NCI-H524 (cell line): Measurements from ENCODE around the gene CEPT1.
"Not testable (repeated sequence)": the region's sequence is repeated elsewhere in the genome, so short reads cannot be mapped to it uniquely, and the experiment has no call there.

Source experiments
- DNase-seq, 2 experiments: peaks; one replicate each; lab custom pipeline; 2025; lab: John Stamatoyannopoulos, UW

CEPT1 gene

DNA sequence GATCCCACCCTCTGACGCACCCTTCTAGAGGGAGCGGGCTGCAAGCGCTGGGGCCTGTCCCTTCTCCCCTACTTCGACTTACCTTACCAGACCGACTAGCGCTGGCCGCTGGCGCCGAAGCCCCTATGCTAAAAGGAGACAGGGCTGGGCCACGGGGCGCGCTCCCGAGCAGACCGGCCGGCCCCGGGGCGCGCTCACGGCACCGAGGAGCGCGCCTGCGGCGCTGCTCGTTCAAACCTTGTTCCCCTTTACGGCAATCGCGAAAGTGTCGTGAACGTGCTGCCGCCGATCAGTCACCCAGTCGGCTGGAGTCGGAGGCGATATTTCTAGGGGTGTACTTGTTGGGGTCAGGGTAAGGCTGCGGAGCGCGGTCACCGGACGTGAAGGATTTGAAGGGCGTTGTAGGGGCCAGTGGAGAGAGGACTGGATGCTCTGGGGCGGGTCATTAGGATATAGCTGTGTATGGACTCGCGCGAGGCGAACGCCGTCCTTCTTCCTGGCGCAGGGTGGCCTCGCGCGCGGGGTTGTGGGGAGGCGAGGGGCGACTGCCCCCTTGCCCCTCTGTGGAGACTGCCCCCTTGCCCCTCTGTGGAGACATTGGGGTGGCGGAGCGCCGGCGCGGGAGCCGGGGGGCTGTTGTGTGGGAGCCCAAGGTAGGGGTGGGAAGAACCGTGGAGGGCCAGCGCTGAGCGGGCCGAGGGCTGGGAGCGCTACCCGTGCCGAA lies at the start of gene CEPT1, which contains the start of gene DRAM2:
TSS of gene CEPT1 (plus strand) at position 268 of the 724 bp plus-strand sequence. CDS start 7,492 bp downstream, outside the sequence.
TSS of gene DRAM2 (minus strand) at position 138 of the 724 bp plus-strand sequence. CDS start 8,539 bp downstream, outside the sequence.
- DNase-seq, result peak; percentile 84 to 92

DNA sequence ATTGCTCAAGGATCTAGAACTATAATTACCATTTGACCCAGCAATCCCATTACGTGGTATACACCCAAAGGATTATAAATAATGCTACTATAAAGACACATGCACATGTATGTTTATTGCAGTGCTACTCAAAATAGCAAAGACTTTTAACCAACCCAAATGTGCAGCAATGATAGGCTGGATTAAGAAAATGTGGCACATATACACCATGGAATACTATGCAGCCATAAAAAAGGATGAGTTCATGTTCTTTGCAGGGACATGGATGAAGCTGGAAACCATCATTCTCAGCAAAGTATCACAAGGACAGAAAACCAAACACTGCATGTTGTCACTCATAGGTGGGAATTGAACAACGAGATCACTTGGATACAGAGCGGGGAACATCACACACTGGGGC lies 44.6 kb upstream of the CEPT1 start:
- DNase-seq, result not testable (repeated sequence)

DNA sequence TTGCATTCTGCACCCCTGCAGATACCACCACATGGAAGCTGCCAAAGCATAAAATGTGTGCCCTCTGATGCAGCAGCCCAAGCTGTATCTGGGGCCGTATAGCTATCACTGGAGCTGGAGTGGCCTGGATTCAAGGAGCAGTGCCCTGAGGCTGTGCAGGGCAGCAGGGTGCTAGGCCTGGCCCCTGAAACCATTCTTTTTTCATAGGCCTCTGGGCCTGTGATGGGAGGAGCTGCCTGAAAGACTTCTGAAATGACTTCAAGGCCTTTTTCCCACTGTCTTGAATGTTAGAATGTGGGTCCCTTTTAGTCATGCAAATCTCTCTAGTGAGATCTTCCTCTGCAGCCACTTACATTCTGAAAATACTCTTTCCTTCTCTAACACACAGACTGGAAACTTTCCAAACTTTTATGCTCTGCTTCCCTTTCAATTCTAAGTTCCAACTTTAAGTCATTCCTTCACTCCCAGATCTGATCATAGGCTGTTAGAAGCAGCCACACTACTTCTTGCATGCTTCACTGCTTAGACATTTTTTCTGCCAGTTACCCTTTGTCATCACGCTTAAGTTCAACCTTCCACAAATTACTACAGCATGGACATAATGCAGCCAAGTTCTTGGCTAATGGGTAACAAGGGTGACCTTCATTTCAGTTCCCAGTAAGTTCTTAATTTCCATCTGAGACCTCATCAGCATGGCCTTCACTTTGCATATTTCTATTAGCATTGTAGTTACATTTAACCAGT lies 42.5 kb upstream of the CEPT1 start:
- no peak for DNase-seq

DNA sequence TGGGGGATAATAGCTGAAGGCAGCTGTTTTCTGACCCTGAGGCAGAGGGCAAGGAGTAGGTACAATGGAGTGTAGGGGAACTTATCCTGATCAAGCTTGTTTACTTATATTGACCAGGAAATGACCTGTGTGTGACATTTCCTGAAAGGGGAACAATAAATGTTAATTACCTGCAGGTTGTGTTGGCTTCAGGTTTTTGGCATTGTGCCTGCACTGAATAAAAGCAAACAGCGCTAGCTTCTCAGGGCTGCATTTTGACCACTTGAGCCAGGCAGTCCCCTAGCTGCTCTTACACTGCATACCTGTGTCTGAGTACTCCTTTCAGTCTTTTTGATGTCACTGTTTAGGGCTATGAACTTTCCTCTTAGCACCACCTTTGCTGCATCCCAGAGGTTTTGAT lies 40.7 kb upstream of the CEPT1 start:
- DNase-seq, result no peak

DNA sequence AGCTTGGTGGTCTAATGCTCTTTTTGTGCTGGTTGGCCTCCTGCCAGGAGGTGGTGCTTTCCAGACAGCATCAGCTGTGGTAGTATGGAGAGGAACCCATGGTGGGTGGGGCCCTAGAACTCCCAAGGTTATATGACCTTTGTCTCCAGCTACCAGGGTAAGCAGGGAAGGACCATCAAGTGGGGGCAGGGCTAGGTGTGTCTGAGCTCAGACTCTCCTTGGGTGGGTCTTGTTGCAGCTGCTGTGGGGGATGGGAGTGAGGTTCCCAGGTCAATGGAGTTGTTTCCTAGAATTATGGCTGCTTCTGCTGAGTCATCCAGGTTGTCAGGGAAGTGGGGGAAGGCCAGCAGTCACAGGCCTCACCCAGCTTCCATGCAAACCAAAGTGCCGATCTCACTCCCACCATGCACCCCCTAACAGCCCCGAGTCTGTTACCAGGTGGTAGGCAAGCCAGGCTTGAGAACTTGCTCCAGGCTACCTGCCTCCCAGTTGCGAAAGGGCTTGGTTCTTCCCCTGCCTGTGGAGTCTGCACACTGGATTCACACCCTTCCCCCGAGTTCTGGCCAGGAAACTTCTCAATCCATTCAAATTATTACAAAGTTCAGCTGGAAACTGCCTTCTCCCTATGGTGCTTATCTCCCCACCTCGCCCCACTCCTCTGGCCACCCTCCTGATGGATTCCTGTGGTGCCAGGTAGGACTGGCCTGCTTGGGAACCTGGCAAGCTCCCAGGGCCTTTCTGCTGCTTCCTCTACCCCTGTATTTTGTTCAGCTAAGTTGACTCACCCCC lies 38.0 kb upstream of the CEPT1 start:
- DNase-seq, result no peak

DNA sequence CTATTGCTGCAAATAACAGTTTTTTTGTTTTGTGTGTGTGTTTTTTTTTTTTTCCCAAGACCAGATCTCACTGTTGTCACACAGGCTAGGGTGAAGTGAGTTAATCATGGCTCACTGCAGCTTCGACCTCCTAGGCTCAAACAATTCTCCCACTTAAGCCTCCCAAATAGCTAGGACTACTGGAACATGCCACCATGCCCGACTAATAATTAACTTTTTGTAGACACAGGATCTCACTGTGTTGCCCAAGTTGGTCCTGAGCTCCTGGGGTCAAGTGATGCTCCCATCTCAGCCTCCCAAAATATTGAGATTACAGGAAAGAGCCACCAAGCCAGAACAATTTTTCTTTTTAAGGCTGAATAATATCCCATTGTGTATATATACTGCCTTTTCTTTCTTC lies 35.0 kb upstream of the CEPT1 start:
- DNase-seq, result no peak

DNA sequence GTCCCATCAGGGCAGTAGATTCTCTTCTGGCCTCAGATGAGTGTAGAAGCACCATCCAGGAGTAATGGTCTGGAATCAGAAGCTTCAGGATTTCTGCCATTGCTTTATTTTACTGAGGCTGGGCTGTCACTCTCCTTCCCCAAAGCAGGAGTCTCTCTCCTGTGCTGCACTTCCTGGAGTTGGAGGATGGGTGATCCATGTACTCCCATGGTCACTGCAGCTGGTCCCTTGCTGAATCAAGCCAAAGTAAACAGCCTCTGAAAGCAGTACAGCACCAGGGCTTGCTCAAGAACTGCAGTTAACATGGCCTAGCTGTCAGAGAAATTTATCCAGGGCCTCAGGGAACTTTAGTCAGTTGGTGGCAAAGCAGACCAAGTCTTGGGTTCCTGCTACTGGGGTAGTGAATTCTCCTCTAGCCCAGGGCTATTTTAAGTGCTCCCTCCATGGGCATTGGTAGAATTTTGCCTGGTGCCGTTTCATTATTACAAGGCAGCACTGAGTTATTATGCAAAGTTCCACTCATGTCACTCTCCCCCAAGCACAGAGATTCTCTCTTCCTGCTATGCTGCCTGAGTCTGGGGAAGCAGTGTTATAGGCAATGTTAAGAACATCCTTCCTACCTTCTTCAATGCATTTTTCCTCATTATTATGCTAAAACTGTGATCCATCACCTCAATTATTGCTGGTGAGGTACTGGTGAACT lies 29.7 kb upstream of the CEPT1 start:
- no peak for DNase-seq

DNA sequence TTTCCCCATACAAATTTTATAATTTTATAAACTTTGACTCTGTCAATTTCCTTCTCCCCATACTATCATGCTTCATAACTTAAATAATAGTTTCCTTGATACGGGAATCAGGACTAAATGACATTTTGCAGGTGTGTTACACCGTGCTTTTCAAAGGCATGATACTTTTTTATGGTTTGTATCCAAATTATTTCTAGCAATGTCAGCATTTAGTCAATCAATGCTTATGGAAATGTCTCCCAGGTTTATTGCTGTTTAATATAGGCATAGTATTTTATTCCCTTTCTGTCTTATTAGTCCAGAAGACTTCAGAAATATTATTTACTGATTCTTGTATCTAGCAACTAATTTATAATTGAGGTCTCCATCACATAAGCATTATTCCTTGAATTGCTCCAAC lies 23.5 kb upstream of the CEPT1 start:
- no peak for DNase-seq

DNA sequence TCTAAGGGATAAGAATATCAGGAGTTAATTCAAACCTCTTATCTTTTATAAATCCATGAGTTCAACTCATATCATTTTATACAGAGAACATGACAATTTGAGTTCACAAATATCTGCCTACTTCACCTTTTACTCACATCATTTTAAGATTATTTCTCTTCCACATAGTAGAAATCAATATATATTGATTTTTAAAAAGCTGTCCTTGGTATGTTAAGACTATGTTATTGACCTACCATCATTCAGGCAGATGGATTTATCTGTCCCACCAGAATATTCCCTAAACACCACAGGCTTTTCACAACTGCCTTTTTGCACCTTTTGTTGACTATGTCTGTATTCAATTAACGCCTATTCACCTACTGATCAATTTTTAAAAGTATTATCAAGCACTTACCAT lies 13.7 kb upstream of the CEPT1 start:
- no peak for DNase-seq

DNA sequence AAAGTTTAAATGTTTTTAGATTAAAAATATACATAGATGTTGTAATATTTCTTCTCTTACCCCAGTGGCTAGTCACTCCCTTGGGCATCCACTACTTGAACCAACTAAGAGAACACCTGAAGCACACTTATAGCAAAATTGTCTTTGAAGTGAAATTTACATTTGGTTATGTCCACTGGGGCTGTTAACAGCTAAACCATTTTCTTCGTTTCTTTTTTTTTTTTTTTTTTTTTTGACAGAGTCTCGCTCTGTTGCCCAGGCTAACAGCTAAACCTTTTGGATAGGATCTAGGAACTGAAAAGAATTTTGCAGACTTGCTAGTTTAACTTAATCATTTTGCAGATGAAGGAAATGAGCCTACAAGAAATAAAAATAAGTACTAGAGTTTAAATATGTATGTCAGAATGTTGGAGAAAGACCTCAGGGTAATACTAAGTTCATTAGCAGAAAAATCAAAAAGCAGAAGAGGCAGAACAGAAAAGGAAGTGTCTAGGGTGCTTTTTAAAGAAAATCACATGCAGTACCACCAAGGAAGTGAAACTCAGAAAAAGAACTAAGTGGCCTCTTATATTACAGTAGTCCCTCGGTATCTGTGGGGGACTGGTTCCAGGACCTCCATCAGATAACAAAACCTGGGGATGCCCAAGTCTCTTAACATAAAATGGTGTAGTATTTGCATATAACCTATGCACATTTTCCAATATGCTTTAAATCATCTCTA lies 11.9 kb upstream of the CEPT1 start:
- DNase-seq, result no peak

DNA sequence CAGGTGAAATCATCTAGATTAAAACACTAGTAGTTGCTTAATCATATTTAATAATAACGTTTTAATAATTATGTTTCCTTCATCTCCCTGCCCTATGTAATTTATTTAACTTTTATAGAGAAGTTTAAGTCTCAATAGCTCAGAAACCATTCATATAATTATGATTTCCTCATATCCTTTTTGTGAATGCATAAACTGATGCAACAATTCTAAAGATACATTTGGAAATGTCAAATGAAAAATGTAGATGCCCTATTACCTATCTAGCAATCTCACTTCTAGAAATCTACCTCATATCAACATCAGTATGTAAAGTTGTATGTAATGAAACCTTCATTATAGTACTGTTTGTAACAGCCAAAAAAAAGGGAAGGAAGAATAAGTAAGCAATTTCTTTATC lies 10.6 kb upstream of the CEPT1 start:
- no peak for DNase-seq

DNA sequence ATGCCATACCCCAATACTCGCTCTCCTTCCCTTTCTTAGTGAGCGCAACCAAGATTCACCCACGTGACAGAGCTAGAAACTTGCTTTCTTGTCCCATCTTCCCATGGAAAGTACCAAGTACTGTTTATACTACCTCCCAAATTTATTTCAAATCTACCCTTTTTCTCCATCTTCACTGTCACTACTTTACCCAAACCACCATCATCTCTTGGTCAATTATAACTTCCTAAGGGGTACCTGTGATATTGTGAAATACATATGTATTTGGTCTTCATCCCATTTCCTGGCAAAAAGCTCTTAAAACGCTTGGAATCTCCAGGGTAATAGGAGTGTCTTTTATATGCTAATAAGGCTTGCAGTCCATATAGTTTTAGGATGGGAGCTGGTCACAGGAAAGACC lies 8.3 kb upstream of the CEPT1 start:
- DNase-seq, result no peak

DNA sequence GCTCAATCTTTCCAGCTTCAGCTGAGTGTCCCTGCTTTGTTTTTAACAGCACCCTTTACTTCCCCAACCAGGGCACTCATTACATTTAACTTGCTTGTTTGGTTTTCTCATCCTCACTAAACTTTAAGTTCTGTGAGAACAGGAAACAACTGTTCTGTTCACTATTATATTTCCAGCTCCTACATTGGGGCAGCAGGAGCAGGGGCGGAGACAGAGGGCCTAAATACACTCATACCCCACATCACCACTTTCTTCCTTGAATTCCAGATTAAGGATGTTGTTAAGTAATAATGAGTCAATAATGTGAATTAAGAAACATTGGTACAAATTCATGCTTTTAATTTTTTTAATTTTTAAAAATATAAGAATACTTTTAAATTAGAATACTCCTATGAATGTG lies 6.2 kb upstream of the CEPT1 start:
- no peak for DNase-seq

DNA sequence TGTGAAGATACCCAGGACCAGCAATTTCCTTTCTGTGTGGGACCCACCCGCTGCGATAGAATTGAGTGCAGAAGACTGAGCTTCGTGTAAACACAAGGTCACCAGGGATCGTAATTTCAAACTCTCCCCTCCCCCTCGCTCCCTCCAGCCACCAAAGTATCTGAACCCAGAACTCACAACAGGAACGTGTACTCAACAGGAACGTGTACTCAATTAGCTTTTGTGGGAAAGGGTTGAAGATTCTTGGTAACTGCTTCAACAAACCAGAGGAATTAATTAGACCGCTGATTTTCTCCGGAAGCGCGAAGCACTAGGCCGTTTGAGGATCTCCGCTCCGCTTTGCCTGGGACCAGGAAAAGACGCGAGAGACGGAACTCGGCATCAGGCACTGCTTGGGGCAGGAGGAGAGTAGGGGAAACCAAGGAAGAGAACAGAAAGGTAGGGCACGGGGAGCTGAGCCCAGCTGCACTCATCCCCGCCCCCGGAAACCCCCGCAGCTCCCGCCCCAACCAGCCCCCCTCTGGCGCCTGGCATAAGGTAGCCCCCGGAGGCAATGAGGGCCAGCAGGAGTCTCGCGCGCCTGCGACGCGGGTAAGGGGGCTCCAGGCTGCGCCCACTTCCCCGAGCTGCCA lies 583 bp upstream of the CEPT1 start:
- peak; percentile 73 to 84 for DNase-seq

DNA sequence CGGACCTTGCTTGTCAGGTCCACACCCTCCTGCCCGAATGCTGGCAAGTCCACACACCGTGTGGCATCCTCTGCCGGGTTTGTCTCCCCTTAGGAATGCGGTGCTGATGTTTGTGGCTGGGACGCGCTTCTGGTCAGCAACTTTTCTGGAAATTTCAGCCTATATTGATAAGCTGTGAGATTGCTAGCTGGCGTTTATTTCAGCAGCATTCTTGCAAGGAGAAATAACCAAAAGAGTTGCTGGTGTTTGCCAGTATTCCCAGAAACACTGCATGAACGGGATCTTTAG lies 601 bp downstream of the CEPT1 start:
- peak in 1 of 2 experiments; percentile 60 for DNase-seq

DNA sequence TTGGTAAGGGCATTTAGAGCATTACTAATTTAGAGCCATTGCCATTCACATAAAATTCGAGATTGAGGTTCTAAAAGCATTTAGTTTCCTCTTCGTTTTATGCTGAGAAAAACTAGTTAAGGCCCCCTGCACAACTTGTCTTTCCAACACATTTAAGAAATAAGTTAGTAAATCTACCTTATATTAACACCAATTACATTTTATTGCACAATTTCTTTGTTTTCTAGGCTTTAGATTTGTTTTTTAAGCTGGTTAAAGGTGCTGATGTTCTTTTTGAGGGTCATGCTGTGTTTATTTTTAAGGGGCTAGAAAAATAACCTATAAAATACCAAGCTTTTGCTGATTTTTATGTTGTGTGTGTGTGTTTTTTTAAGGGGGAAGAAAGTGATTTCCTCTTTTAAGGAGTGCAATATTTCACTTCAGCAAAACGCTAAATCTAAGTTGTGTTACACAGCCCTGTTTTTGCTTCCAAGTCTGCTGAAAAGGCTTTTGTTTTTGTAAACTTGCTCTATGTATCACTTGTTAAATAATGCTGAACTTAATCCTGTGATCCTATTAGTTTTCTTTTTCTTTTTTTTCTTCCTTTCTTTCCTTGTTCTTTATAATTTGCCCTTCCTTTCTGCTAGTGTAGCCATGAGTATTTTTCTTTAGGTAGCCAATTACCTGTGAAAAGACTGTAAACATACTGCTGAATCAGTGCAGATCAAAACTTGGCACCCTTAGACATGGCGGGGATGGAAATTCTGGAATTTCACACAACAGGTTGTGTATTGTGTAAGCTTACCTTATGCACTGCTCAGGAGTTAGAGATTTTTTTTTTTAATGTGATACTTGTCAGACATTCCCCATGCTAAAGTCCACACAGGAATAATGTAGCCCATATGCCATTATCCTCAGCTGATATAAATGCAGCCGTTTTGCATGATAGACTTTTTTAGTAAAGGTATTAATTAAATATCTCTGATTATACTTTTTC lies 1.5 kb downstream of the CEPT1 start:
- no peak for DNase-seq

DNA sequence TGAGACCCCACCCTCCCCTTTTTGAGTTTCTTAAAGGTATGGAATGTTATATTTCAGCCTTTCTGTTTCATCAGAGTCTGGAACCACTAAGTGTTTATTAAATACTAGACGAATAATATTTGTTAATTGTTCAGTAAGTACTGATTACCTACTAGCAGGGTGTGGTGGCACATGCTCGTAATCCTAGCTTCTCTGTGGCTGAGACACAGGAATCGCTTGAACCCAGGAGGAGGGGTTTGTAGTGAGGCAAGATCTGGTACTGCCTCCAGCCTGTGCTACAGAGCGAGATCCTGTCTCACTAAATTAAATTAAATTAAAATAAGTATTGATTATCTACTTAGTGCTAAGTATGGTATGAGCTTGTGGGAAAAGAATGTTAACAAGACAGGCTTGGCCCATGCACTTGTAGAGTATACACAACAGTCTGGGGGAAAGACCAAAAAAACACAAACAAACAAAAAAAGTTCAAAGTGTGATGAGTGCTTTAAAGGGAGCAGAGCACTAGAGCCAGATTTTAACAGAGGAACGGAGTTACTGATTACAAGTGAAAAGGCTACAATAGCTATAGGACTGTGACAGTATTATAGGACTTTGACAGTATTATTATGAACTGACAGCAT lies 2.4 kb downstream of the CEPT1 start:
- no peak for DNase-seq

DNA sequence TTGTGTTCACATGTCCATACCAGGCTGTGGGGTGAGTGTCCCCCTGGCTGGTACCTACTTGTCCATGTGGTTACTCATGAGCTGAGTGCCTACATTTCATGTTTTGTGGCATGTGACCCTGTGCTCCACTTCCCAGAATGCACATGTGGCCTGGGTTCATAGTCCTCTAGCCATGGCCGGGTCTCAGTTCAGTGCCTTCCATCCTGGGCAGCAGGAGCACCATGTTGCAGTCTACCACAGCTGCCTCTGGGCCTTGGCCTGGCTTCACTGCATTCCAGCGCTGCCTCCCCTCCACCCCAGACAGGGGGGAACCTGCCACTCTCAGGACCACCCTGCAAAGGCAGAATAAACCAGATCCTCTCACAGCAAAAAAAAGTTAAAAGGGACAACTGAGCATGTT lies 5.5 kb downstream of the CEPT1 start:
- no peak for DNase-seq

DNA sequence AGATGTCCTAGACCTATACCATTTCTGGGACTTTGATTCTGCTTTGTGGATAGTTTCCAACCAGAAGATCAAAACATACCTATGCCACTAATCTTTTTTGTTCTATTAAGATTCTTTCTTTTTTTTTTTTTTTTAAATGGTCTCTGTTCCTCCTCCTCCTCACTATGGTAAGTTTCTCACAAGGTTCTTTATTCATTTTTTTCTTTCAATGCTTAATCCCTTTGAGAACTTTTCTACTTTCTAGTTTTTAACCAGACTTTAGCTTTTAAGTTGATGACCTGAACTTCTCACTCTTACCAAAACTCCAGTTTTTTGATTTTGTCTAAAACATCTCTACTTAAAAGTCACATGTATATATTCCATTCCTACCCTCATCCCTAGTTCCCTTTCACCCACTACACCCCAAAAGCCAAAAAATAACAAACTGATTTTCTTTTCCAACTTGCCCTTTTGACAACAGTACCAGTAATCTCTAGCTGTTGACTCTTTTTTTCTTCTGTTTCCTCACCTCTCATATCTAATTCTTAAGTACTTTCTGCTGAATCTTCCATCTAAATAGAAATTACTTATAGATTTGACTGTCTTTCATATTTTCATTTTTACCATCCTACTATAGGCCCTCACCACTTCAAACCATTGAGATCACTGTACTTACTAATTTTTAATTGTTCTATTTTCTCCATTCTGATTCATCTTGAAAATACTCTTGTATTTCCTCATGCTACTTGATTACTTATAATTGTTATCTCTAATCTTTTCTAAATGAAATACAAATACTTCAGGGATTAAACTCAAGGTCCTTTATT lies 6.1 kb downstream of the CEPT1 start:
- DNase-seq, result no peak
